ENCODE measurements around the gene MYO1B.

Gene MYO1B

DNA sequence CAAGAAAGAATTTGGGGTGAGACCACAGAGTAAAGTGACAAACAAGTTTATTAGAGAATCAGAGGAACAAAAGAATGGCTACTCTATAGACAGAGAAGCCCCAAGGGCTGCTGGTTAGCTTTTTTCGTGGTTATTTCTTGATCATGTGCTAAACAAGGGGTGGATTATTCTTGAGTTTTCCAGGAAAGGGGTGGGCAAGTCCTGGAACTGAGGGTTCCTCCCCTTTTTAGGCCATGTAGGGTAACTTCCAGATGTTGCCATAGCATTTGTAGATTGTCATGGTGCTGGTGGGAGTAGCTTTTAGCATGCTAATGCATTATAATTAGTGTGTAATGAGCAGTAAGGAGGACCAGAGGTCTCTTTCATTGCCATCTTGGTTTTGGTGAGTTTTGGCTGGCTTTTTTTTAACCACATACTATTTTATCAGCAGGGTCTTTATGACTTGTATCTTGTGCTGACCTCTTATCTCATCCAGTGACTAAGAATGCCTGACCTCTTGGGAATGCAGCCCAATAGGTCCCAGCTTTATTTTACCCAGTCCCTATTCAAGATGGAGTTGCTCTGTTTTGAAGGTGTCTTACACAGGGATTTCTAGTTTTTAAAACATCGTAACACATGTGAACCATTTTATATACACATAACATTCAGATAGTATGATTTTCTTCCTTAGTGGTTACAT lies 77.8 kb downstream of the MYO1B start:
- no peak for DNase-seq (ENCODE audit: low read depth, low spot score)

DNA sequence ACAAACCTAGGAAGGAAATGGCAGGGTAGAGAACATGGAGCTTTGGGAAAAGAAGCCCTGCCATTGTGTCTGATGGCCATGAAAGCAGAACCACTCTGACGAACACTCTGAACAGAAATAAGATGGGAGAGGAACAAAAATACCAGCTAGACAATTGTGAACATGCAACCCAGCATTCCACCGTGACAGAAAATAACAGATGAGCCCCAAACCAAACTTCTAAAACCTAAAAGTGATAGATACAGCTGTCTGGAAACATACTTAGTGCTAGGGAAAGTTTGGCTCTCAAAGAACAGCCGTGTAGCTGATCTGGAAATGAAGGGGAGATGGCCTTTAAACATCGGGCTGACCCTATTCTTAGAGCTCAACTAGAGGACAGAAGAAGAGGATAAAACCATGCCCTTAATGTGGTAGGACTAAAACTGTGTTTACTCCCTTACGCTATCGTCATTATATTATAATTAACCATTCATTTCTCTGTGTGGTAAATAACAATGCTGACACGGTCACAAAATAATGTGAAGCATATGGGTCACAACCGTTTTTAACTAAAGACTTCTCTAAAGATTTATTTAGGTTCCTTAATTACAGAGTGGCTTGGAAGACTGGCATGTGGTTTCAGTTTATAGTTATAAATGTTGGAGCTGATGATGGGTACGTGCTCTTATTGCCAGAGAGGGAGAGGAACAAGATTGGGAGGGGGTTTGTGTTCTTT lies 80.6 kb downstream of the MYO1B start:
- no peak for DNase-seq (ENCODE audit: low read depth, low spot score)

DNA sequence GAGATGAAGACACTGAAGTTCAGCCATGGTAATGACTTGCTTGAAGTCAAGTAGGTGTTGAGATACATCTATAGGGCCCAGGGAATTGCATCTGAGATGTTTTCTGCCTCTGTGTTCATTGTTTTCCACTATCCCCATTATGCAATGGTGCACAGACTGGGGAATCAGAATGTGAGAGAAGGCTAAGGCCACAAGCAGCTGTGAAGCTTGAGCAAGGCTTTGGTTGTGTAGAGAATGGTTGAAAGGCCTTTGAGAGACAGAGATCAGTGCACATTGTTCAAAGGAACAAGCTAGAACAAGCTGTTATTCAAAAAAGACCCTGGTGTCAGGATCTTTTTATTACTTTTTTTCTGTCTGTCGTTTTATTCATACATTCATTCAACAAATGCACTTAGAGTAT lies 82.3 kb downstream of the MYO1B start:
- DNase-seq (ENCODE audit: low read depth, low spot score): no peak

DNA sequence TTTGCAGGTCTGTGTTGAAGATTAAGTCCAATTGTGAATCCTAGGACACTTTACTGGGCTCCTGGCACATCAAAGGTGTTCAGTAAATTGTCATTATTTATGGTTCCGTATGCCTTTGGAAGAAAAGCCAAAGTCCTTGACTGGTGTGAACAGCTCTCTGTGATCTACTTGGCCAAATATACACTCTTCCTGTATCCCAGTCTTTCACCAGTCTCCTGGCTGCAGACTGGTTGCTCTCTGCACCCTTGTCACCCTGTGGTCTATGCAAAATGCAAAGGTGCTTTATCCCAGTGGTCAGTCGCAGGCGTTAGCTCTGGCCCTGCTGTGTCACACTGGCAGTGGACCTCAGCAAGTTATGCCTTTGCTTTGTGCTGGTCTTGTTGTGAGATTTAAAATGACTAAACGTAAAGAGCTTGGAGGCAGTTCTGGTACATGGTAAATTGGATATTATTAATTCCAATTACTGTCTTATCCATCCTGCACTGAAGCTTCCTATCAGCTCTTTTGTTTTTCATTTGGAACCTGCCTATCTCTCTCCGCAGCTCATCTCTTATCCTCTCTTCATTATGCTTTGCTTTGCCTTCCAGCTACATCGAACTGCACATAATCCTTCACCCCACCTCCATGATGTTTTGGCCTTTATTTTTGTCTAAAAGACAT lies 83.1 kb downstream of the MYO1B start:
- no peak for DNase-seq (ENCODE audit: low read depth, low spot score)

DNA sequence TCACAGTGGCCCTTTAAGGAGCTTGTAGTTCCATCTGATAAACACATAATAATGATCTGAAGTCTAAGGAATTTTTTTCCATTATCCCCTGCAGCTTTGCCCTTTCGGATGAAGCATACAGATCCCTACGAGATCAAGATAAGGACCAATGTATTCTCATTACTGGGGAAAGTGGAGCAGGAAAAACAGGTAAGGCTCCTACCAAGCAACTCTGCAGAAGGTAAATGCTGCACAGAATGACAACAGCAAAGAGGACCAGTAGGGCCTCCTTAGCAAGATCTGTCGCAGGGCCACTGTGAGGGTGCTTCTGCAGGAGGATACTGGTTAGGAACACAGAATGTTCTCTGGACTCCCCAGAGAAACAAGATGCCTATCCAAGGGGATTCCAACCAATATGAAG lies 84.6 kb downstream of the MYO1B start:
- DNase-seq (ENCODE audit: low read depth, low spot score): no peak

DNA sequence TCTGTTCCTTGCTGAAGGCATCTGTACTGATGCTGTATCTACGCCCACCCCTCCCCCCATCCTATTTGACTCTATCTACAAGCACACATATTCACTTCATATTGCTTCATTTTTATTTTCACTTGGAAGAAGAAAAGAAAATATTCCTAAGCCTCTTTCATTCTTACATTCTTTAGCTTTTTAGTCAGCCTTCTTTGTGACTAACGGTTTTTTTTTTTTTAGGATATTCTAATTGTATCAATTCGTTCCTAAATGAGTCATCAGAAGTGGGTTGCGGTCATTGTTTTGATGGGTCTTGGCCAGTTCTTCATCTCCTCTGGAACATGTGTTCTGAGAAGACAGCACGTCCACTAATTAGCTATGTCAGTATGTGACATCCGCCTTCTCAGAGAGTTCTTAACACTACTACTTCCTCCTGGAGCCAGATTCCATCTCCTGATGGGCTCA lies 88.7 kb downstream of the MYO1B start:
- no peak for DNase-seq (ENCODE audit: low read depth, low spot score)

DNA sequence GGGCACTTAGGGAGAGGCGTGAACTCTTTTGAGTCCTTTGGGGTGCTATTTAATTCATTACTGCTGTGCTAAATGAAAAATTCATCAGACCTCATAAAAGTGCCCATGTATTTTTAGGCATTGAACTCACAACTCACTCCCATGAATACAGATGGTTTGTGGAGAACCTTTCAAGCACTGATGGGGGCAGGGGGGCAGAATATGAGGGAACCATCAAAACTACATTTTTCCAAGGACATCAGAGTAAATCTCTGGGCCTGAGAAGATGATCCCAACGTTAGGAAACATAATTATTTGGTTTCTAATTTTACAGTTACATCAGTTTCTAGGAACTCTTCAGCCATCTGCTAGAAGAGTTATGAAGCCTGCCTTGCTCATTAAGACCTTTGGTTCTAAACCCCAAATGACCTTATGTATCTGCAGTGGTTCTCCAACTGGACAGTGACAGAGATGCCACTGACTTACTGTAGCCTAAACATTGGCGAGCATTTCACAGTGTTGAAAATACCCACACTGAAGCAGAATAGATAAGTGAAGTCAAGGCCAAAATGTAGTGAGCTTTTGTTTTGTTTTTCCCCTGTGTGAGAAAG lies 90.8 kb downstream of the MYO1B start:
- DNase-seq (ENCODE audit: low read depth, low spot score): no peak

DNA sequence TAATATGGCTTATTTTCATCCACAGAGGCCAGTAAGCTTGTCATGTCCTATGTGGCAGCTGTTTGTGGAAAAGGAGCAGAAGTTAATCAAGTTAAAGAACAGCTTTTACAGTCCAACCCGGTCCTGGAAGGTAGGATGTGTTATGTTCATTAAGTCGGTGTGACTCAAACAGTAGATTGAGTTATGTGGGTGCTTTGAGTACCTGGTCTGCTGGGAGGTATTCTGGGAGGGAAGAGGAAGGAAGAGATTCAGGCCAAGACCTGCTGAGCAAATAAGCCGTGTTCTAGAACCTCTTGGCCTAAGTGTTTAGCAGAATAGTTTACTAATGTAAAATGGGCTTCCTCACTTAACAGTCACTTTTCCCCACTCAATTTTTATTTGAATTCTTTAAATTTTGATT lies 96.2 kb downstream of the MYO1B start:
- no peak for DNase-seq (ENCODE audit: low read depth, low spot score)

DNA sequence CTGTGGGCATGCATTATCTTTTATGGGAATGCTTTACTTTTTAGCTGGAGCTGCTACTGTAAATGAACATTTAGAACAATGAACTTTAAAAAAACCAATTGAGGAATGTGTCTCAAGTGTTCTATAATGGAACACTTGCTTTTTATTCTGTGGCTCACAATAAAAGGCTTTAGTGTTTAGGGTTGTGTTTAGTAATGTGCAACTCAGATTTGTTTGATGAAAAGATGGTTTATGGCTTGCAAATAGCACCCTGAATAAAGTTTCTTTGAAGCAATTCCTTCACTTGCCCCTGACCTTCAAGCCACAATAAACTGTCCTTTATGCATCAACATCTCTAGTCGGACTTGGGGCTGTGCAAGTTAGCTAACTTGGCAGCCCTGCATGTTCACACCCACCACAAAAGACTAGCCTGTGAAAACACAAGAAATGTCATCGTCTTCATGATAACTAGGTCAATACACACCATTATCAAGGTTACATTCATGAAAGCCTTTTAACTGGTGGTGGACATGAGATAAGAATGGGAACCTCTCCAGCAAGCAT lies 98.7 kb downstream of the MYO1B start:
- DNase-seq (ENCODE audit: low read depth, low spot score): no peak

DNA sequence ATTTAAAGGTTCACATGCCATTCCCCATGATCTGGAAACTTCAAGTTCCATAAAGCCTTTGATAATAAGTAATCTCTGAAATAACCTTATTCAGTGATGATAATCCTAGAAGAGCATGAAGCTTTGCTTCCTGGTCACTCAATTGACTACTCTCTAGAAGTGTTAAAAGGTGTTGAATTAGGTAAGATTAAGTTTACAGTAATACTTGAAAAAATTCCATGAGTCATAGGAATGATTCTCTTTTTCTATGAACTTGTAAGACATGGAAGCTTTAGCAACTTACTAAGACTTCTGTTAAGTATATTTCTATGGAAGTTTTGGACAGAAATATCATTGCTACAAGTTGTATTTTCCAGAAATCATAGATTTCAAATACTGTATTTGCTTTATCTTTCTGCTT lies 100.6 kb downstream of the MYO1B start:
- DNase-seq (ENCODE audit: low read depth, low spot score): no peak

DNA sequence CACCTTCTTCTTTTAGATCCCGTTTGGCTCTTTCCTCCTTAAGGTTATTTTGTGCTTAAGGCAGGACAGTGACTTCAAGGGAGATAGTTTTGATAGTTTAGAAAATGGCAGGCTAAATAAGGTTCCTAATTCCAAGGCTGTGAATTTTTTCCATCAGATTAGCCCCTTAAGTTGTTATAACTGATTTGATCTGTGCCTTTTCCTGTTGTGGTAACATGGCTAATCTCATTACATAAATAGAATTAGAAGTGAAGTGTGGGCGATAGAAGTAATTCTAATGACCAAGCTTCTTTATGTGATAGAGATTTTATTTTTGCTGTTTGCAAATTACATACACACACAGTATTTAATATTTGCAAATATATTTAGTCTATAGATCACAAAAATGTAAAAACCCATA lies 102.0 kb downstream of the MYO1B start:
- DNase-seq (ENCODE audit: low read depth, low spot score): no peak

DNA sequence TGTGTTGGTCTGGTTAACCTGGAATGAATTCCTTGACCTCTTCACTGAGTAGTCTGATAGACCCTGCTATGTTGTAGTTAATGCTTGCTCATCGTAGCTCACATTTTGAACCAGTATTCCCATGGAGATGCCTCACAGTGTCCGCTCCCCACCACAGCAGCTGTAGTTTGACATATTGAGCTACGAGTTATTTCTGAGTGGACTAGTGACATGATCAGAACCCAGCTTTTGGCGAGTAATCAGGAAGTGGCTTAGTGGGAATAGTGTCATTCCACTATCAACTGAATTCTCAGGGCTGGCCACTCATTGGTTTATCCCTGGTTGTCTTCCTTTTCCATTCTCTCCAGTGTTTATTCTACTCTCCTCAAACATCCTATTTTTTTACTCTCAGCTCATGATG lies 102.7 kb downstream of the MYO1B start:
- DNase-seq (ENCODE audit: low read depth, low spot score): no peak

DNA sequence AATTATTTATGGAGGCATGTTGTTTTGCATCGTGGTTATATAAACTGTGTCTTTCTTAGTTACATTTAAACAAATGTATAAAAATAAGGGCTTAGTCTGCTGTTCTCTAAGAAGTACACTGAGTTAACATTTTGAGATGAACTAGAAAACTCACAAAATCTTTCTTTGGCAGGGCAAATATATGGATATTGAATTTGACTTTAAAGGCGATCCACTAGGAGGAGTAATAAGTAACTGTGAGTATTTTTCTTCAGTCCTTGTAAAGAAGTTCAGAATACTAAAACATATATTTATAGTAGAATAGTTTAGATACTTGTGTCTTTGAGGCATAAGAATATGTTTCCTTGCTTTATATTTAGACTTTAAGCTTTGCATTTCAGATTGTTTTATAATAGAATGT lies 104.8 kb downstream of the MYO1B start:
- no peak for DNase-seq (ENCODE audit: low read depth, low spot score)

DNA sequence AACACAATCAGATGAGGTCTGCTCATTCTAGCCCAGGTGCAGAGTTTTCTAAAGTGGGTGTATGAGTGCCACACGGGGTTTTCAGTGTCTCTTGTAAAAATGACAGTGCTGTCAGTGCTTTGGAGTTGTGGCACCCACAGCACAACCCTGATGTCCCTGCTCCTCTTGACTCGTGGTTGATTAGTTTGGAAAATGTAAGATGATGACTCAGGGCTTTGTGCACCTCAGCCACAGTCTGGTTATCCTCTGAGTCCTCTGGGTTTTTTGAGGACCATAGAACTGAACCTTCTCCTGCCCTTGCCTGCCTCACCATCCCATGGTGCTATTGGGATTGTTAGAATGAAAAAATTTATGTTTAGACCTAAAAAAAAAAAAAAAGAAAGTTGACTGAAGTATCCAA lies 105.6 kb downstream of the MYO1B start:
- no peak for DNase-seq (ENCODE audit: low read depth, low spot score)

DNA sequence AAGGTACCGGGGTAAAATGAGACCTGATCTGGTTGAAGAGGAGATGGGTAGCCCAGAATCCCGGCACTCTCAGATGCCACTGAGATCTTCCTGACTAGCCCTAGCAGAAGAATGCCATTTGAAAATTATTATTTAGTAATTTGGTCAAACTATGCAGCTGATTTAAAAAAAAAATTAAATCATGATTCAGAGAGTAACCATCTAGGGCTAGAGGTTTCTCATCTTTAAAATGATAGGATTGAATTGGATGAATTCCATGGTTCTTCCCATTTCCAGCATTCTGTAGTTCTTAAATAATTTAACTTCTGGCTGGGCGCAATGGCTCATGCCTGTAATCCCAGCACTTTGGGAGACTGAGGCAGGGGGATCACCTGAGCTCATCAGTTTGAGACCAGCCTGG lies 106.1 kb downstream of the MYO1B start:
- no peak for DNase-seq (ENCODE audit: low read depth, low spot score)

DNA sequence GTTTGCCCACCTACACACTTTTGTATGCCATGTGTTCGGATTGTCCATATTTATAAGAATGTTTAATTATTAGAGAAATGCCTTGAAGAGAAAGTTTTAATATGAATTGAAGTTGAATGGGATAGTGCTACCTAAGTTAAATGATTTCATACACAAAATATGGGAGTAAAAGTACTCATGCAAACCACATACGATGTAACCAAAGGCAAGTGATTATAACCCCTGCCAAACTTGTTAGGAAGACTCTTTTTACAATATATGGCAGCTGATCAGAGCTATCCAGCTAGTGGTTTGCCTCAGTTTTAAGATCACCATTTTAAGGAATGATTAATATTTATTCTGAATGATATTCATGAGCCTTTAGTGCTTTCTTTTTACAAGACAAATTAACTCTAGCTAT lies 106.7 kb downstream of the MYO1B start:
- no peak for DNase-seq (ENCODE audit: low read depth, low spot score)

DNA sequence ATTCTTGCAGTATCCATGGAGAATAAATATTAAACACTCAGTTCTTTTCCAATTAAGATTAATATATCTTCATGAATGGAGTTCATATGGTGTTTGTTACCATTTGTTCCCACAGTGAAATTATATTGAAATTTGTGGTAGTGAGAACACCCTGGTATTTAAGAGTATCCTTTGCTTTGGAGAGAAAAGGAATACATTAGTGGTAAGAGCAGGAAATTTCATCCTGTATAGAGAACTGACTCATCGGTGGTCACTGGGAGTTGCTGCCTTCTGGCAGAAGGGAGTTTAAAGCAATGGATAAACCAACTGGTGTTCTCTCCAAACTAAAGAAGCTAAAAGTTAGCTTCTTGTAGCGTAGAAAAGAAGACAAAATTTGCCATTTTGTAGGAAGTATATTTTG lies 107.3 kb downstream of the MYO1B start:
- DNase-seq (ENCODE audit: low read depth, low spot score): no peak

DNA sequence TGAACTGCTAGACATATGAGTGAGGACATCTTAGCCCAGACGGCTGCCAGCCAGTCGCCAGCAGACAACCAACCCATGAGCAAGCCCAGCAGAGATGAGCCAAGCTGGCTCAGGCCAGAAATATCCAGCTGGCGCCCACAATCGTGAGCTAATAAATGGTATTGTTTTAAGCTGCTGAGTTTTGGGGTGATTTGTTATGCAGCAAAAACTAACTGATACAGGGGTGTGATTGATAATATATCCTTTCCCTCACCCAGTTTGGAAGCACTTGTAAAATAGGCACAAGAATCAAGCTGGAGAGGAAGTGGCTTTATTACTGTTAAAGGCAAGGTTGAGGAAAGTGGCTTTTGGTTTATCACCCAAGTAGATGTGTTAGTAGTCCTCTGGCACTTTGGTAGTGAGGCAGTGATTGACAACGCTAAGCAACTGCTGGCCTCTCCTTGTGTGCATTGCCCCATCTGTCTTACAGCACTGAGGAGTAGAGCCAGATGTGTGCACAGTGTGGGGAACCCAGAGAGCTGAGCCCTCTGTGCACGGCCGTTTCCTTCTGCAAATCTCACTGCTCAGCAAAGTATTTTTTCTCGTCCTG lies 110.1 kb downstream of the MYO1B start:
- DNase-seq (ENCODE audit: low read depth, low spot score): no peak

DNA sequence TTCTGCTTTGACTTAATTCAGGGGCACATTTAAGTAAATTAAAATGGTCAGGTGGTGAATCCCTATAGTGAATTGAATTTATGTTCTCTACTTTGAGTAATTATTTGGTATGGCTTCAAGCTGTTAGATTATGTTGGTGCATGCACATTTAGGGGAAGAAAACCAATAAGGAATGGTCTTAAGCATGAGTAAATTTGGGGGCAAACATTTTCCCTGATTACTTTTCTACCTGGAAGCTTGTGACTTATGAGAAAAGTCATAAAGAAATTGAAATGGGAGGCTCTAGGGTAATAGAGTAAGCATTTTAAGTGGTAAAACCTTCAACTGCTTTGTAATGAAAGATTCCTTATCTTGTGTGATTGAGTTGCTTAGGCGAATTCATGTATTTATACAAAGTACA lies 112.5 kb downstream of the MYO1B start:
- no peak for DNase-seq (ENCODE audit: low read depth, low spot score)

DNA sequence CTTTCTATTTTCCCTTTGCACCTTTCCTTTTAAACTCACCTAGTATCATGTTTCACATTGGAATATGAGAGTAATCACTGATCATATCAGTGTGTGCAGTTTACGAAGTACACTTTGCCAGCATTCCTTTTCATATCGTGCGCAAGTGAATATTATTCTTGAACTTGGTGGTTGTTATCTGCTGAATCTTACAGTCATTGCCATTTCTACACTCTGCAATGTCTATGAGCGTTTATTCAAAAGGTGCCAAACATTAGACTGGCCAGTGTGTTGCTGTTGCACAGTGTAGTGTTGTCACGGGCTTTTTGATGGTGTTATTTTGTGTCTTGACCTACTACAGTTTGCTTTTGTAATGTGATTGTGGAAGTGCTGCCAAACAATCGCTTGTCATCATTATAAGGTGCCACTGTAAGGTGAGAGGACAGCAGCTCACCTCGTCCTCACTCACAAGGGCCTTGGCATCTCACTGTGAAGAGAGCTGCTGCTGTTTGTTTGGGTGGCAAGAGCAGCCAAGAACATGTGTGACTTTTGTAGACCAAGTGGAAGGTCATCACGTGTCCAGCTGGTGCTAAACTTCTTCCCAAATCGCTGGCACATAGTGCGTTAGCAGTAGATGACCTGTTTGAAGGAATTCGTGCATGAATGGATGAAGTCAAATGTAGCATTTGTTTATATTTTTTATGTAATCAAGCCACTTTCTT lies 113.3 kb downstream of the MYO1B start:
- no peak for DNase-seq (ENCODE audit: low read depth, low spot score)

DNA sequence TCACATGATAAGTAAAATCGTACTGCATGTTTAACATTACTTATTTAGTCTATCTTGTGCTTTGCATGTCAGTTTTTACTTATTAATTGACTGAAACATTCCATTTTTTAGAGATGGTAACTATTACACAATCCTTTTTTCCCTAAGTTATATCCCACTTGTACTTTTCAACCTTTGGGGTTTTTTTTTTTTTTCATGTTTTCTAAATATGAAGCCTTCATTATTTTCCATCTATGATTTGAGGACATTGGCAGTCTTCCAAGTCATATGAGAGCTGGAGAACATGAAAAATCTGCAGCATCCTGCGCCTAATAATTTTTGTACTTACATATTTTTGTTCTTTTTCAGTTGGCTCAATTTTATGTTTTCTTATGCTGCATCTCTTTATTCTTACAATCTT lies 113.9 kb downstream of the MYO1B start:
- no peak for DNase-seq (ENCODE audit: low read depth, low spot score)
